ENCODE results near the gene LRSAM1. TPM values are rescaled to one million over a fixed set of nuclear protein-coding genes. Genes with fewer than 3 reads are reported as not detected.

Gene LRSAM1
- total RNA-seq, 1 experiment from 2014 or later: 25.8 TPM

DNA sequence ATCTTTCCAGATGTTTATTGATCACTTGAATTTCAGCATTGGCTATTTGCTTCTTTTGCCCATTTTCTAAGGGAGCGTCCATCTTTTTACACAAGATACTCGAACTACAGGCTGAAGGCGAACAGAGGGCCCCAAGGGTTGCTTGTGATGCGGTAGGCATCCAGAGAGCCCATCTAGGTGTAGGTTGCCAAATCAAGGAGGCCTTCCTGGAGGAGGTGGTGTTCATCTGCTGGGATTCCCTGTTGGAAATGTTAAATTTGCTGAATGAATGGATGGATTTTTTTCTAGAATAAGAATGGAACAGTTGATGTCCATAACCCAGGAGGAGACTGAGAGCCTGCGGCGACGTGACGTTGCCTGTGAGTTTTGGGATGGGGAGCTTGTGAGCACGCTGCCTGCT is 31.4 kb downstream of the LRSAM1 start:
- Mint-ChIP-seq H3K36me3 (ENCODE audit: insufficient read depth, unreplicated experiment) (peaks cover 24% of the 10 kb centered on the region), H3K27me3 (ENCODE audit: insufficient read depth, unreplicated experiment) (no peaks in the 10 kb centered on the region), H3K27ac (ENCODE audit: unreplicated experiment) (no peak overlapping the region), H3K9me3 (ENCODE audit: unreplicated experiment) (no peaks in the 10 kb centered on the region), H3K4me1 (ENCODE audit: low read depth, unreplicated experiment) (no peaks in the 10 kb centered on the region), H3K4me3 (ENCODE audit: unreplicated experiment) (no peak overlapping the region)
- Histone ChIP-seq H3K9me3 (no peaks in the 10 kb centered on the region), H3K36me3 (ENCODE audit: control insufficient read depth, insufficient read depth, low read length) (no peaks in the 10 kb centered on the region; the same call in 1 of the 2 replicates), H3K4me1 (no peaks in the 10 kb centered on the region), H3K4me3 (ENCODE audit: low read depth, low read length) (no peak overlapping the region), H3K27me3 (replicated peaks; ENCODE audit: control insufficient read depth, insufficient read depth, low read length) (no peaks in the 10 kb centered on the region)
- DNase-seq: no peak
- ChIA-PET CTCF (no interaction called here), POLR2A (no interaction called here)
- no TSS peak for BruUV-seq (replicated peaks)
- intact Hi-C loops (cut with micrococcal nuclease; ENCODE audit: unreplicated experiment): no loop called here
- TF ChIP-seq, protein P1, sequence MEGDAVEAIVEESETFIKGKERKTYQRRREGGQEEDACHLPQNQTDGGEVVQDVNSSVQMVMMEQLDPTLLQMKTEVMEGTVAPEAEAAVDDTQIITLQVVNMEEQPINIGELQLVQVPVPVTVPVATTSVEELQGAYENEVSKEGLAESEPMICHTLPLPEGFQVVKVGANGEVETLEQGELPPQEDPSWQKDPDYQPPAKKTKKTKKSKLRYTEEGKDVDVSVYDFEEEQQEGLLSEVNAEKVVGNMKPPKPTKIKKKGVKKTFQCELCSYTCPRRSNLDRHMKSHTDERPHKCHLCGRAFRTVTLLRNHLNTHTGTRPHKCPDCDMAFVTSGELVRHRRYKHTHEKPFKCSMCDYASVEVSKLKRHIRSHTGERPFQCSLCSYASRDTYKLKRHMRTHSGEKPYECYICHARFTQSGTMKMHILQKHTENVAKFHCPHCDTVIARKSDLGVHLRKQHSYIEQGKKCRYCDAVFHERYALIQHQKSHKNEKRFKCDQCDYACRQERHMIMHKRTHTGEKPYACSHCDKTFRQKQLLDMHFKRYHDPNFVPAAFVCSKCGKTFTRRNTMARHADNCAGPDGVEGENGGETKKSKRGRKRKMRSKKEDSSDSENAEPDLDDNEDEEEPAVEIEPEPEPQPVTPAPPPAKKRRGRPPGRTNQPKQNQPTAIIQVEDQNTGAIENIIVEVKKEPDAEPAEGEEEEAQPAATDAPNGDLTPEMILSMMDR (IDR thresholded peaks at IDR 0.05; ENCODE audit: insufficient read depth in 1 of 2, low read depth in 1 of 2, low read length in 1 of 2, severe bottlenecking in 1 of 2, unreplicated experiment in 1 of 2): no peak

- H3K9me3 Mint-ChIP-seq (ENCODE audit: unreplicated experiment): no peaks in the 10 kb centered on the region
- intact Hi-C loops (cut with micrococcal nuclease; ENCODE audit: unreplicated experiment): no loop called here
- H3K4me3 ChIP-seq (ENCODE audit: low read depth, low read length): no peak overlapping the region
- POLR2A ChIA-PET: no interaction called here
- no peaks in the 10 kb centered on the region for H3K4me1 Mint-ChIP-seq (ENCODE audit: low read depth, unreplicated experiment)
- no peaks in the 10 kb centered on the region; the same call in none of the 2 replicates for H3K36me3 ChIP-seq (ENCODE audit: control insufficient read depth, insufficient read depth, low read length)
- CTCF ChIA-PET: no interaction called here
- DNase-seq: no peak
- no peak overlapping the region for H3K27ac Mint-ChIP-seq (ENCODE audit: unreplicated experiment)
- H3K27me3 Mint-ChIP-seq (ENCODE audit: insufficient read depth, unreplicated experiment): no peaks in the 10 kb centered on the region
- BruUV-seq (replicated peaks): no TSS peak
- H3K4me1 ChIP-seq: no peaks in the 10 kb centered on the region
- H3K9me3 ChIP-seq: no peaks in the 10 kb centered on the region
- TF ChIP-seq, protein P1 (IDR thresholded peaks at IDR 0.05; ENCODE audit: insufficient read depth in 1 of 2, low read depth in 1 of 2, low read length in 1 of 2, severe bottlenecking in 1 of 2, unreplicated experiment in 1 of 2): no peak
- no peaks in the 10 kb centered on the region for H3K27me3 ChIP-seq (replicated peaks; ENCODE audit: control insufficient read depth, insufficient read depth, low read length)
- no peak overlapping the region for H3K4me3 Mint-ChIP-seq (ENCODE audit: unreplicated experiment)
- H3K36me3 Mint-ChIP-seq (ENCODE audit: insufficient read depth, unreplicated experiment): peaks cover 47% of the 10 kb centered on the region
Measured at GRCh38 chr9:127485995-127486394, 34.7 kb downstream of the LRSAM1 start.

DNA sequence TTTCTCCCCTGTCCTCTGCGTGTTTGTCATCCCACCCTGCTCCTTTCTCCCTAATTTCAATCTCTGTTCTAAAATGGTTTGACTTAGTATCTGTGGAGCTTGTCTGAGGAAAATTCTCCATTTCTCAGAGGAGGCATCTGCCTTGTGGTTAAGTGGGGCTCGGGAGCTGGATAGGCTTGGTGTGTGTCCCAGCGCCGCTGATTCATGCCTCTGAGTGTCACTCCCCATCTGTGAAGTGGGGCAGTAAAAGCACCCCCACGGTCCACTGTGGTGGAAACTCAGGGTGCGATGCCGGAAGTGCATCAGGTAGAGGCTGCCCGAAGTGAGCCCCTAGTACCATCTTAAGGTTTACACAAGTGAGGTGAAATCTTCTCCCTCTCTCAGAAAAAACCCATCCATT is 37.6 kb downstream of the LRSAM1 start:
- H3K36me3 ChIP-seq (ENCODE audit: control insufficient read depth, insufficient read depth, low read length): no peaks in the 10 kb centered on the region; the same call in none of the 2 replicates
- intact Hi-C loops (cut with micrococcal nuclease; ENCODE audit: unreplicated experiment): no loop called here
- no TSS peak for BruUV-seq (replicated peaks)
- Mint-ChIP-seq H3K4me1 (ENCODE audit: low read depth, unreplicated experiment) (no peaks in the 10 kb centered on the region), H3K27ac (ENCODE audit: unreplicated experiment) (no peak overlapping the region), H3K27me3 (ENCODE audit: insufficient read depth, unreplicated experiment) (no peaks in the 10 kb centered on the region), H3K36me3 (ENCODE audit: insufficient read depth, unreplicated experiment) (peaks cover 40% of the 10 kb centered on the region), H3K9me3 (ENCODE audit: unreplicated experiment) (no peaks in the 10 kb centered on the region), H3K4me3 (ENCODE audit: unreplicated experiment) (no peak overlapping the region)
- no peaks in the 10 kb centered on the region for H3K9me3 ChIP-seq
- DNase-seq: no peak
- H3K4me1 ChIP-seq: no peaks in the 10 kb centered on the region
- POLR2A ChIA-PET: no interaction called here
- CTCF ChIA-PET: no interaction called here
- H3K27me3 ChIP-seq (replicated peaks; ENCODE audit: control insufficient read depth, insufficient read depth, low read length): no peaks in the 10 kb centered on the region
- H3K4me3 ChIP-seq (ENCODE audit: low read depth, low read length): no peak overlapping the region
- TF ChIP-seq, protein P1 (IDR thresholded peaks at IDR 0.05; ENCODE audit: insufficient read depth in 1 of 2, low read depth in 1 of 2, low read length in 1 of 2, severe bottlenecking in 1 of 2, unreplicated experiment in 1 of 2): no peak

Measured in Caco-2 (cell line).